HUDEP-2 (cell line): Measurements from ENCODE around the gene CDK11B.

Experiments used
- DNase-seq, 76 experiments: peaks; one replicate each; lab custom pipeline; 2025; ENCODE audit not compliant: unreplicated experiment in 76 of 76; lab: John Stamatoyannopoulos, UW

Gene CDK11B

DNA sequence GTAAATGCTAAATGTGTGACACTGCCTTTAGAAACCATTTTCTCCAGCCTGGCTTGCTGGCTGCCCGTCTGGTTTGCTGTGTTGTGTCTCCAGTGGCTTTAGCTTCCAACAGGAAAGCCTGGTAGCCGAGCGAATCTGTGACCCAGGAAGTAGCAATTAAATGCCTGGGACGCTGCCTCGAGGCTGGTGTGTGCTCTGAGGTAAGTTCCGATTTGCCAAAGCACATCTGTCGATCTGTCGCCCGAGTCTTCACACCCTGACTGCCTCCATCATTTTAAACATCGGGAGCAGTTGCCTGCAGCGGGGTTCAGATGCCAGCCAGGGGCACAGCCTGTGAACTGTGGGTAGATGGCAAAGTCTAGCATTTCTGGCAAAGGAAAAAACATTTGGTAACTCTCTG lies 41.3 kb downstream of the CDK11B start:
- DNase-seq: no peak

DNA sequence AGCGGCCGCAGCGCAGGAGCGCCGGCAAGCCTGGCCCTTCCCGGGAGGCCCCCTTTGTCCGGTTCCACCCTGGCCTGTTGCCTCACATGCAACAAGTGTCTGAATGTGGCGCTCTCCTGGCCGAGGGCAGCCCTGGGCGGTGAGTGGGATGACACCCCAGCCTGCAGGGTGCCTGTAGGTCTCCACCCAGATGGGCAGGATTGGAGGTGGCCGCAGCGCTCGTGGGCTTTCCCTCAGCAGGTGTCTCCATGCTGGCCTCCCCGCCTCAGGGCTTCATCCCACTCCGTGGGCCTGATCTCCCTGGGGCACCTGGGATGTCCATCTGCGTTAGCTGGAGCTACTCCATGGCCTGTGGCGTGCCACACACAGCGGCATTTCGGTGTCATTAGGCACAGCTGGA lies 42.0 kb downstream of the CDK11B start:
- DNase-seq: no peak

DNA sequence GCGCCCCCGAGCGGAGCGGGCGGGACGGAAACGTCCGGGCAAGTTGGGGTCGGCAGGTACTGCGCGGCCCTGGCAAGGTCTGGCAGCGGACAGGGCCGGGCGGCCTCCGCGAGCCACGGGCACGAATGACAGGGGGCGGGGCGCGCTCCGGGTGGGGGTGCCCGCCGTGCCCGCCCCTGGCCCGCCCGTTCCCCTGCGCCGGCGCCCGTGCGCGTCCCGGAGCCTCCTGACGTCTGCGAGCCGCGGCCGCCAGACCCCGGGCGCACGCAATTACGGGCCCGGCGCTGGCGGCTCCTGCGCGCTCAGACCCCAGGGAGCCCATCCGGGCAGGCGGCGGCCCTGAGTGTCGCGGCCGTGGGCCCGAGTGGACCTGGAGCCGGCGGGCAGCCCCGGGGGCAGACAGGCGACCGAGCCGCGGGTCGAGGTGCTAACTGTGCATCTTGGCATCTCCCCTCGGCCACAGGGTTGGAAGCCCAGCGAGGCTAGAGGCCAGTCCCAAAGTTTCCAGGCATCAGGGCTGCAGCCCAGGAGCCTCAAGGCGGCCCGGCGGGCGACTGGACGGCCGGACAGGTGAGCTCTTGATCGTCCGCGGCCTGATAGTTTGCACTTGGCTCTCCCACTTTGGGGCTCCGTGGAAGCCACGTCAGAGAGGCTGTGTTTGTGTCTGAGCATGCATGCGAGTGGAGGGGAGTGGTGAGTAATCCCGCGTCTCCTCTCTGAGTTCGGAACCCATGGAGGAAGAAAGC lies 42.6 kb downstream of the CDK11B start:
- DNase-seq: peak in 15 of 76 experiments; percentile 8 to 45 (median 19)

DNA sequence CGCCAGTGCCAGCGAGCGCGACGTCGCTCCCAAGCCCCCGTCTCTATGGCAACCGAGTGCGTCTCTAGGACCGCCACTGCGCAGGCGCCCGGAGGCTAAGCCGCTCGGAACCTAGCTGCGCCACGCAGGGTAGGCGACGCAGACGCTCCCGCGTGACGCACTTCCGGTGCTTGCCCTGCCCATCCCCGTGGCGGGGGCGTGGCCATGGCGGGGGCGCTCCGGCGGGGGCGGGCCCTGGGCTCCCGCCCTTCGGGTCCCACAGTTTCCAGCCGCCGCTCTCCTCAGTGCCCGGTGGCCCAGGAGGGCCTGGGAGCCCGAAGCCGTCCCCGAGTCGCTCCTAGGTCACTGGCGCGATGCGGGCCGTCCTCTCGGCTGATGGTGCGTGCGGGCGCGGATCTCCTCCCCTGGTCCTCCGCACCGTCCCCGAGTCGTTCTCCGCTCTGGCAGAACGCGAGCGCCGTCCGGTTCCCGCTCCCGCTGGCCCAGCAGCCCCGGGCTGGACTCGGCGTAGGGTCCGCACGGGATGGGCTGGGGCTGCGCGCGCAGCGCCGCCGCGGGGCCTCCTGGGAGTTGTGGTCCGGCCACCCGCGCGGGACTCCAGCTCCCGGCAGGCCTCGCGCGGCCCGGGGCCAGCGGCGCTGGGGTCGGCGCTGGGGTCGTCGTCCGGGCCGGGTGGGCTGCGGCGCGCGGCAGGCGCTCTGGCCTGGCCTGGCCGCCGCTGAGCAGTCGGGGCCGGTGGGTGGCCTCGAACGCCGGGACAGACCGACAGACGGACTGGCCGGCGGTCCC lies 43.4 kb downstream of the CDK11B start, which contains the start of gene MIB2:
MIB2 (plus strand) TSS at position 245 of the 789 bp plus-strand sequence. CDS start 7,953 bp downstream, outside the sequence.
- peak in 75 of 76 experiments; percentile 24 to 98 (median 95) for DNase-seq

DNA sequence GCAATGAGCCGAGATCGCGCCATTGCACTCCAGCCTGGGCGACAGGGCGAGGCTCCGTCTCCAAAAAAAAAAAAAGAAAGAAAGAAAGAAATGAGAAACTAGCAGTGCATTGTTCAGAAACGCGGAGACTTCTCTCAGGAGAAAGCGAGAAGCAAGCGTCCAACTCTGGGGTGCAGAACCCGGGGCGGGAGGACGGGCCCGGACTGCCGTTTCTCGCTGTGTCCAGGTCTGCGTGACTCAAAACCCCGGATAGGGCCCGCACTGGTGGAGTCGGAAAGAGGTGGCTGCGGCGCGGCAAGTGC lies 43.9 kb downstream of the CDK11B start:
- no peak for DNase-seq

DNA sequence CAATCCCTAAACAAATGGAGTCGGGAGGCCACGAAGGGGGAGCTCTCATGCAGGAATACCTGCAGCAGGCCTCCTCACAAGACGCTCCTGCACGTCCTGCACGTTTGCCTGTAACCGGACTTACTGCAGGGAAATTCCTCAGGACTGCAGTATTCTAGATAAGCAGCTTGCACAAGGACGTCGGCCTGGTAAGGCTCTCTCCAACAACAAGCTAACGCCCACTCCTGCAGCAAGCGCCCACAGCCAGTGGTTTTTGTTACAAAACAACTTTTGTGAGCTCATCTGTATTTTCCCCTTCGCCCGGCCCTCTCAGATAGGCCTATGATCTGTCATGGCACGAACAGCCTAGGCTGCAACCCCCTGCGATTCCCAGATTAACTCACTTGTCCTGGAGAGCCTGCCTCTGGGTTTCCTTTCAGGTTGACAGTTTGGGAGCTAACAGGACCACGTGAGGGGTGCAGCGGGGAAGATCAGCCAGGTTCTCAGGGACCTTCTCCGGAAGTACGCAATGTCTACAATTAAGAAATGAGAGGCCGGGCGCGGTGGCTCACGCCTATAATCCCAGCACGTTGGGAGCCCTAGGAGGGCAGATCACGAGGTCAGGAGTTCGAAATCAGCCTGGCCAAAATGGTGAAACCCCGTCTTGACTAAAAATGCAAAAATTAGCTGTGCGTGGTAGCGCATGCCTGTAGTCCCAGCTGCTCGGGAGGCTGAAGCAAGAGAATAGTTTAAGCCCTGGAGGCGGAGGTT lies 44.4 kb downstream of the CDK11B start:
- DNase-seq: peak in 72 of 76 experiments; percentile 19 to 80 (median 56)

DNA sequence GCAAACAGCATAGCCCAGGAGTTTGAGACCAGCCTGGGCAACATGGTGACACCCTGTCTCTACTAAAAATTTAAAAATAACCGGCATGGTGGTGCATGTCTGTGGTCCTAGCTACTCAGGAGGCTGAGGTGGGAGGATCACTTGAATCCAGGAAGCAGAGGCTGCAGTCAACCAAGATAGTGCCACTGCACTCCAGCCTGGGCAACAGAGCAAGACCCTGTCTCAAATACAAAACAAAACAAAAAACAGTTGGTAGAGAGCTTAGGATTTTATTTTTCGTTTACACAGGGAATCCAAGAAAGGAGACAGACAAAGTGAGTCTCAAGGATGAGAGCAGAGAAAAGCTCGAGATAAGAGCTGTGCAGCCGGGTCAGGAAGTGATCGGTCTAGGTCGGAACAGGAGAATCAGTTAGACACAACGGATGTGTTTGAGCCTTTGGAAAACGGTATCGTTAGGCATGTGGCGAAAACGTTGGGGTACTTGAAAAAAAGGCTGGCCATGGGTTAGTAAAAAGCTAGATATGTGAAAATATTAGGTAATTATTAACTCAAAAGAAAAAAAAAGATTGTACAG lies 45.2 kb downstream of the CDK11B start:
- DNase-seq: no peak

DNA sequence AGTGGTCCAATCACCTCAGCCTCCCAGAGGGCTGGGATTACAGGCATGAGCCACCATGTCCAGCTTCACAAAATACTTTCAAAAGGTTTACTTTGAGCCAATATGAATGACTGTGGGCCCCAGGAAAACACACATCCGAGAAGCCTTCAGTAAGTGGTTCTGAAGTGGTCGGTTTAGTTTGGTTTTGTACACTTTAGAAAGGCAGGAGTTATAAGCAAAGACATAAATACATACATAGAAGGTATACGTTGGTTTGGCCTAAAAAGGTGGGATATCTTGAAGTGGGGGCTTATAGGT lies 46.8 kb downstream of the CDK11B start:
- no peak for DNase-seq

DNA sequence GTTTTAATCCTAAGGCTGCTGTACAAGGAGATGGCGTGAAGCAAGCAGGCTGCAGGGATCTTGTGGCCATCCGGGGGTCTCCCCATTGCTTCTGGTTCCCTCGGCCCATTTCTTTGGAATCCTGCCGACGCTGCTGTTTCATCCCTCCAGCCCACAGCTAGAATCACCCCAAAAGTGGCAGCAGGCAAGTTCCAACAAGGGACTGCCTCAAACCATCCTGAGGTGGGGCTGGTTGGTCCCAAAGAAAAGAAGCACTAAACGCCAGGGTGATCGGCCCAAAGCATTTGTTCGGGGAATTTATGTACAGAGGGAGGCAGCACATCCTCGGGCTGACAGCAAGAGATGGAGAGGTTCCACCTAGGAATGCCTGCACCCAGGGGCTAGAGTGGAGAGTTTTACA lies 48.0 kb downstream of the CDK11B start:
- DNase-seq: no peak

DNA sequence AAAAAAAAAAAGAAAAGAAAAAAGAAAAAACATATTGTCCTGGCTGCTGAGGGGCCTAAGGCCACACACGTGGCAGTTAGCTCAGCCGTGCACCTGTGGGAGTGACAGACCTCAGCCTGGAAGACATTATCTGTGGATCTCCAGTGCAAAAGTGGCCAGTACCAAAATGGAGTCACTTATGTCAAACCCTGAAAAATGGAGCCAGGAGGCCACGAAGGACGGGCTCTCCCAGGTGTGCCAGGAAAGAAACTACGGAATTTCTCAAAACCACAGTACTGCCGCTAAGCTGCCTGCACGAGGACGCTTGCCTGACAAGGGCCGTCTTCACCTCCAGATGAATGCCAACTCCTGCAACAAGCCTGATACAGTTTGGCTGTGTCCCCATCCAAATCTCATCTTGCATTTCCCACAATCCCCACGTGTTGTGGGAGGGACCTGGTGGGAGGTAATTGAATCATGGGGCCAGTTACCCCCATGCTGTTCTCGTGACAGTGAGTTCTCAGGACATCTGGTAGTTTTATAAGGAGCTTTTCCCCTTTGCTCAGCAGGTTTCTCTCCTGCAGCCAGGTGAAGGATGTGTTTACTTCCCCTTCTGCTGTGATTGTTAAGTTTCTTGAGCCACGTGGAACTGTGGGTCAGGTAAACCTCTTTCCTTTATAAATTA lies 48.9 kb downstream of the CDK11B start:
- DNase-seq: no peak

DNA sequence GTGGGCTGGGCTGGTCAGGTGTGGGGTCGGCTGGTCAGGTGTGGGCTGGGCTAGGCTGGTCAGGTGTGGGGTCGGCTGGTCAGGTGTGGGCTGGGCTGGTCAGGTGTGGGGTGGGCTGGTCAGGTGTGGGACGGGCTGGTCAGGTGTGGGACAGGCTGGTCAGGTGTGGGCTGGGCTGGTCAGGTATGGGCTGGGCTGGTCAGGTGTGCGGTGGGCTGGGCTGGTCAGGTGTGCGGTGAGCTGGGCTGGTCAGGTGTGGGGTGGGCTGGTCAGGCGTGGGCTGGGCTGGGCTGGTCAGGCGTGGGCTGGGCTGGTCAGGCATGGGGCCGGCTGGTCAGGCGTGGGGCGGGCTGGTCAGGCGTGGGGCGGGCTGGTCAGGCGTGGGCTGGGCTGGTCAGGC lies 52.6 kb downstream of the CDK11B start:
- DNase-seq: no peak

DNA sequence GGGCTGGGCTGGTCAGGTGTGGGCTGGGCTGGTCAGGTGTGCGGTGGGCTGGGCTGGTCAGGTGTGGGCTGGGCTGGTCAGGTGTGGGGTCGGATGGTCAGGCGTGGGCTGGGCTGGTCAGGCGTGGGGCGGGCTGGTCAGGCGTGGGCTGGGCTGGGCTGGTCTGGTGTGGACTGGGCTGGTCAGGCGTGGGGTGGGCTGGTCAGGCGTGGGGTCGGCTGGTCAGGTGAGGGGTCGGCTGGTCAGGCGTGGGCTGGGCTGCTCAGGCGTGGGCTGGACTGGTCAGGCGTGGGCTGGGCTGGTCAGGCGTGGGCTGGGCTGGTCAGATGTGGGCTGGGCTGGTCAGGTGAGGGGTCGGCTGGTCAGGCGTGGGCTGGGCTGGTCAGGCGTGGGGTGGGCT lies 53.1 kb downstream of the CDK11B start:
- DNase-seq: no peak

DNA sequence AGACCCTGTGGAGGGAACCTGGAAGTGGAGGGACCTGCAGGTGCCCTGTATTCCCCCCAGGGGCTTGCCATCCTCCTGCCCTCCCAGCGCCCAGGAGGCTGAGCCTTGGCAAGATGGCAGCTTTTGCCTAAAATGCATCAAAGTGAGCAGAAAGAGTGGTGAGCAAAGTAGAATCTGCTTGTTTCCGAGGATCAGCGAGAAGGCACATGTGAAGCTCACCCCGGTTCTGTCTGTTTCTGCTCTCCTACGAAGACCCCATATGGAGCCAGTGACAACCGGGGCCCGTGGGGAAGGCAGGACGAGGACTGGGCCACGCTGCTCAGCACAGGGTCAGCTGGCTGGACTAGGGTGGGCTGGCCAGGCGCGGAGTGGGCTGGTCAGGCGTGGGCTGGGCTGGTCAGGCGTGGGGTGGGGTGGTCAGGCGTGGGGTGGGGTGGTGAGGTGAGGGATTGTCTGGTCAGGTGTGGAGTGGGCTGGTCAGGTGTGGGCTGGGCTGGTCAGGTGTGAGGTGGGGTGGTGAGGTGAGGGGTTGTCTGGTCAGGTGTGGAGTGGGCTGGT lies 53.7 kb downstream of the CDK11B start:
- DNase-seq: no peak

DNA sequence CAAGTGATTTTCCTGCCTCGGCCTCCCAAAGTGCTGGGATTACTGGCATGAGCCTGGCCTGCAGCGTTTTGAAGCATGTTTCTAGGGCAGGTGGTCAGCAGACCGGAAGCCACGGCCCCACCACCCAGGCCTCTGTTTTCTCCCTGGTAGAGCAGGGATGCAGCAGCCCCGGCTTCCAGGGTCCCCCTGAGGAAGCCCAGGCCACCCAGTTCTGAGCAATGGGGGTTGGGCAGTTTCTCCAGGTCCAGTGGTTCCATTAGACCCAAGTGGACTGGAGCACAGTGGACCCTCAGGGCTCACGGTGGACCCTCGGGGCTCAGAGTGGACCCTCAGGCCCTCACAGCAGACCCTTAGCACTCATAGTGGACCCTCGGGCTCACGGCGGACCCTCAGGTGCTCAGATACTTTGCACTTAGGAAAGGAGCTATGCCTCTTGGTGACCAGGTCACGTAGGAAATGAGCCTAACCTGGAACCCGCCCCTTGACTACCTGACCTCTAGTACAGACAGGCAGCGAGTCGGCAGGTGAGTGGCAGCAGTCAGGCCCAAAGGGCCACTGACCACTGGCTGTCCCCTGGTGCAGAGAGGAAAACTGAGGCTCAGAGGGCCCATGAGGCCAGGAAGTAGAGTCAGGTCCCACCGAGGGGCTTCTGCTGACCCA lies 54.3 kb downstream of the CDK11B start:
- DNase-seq: no peak

DNA sequence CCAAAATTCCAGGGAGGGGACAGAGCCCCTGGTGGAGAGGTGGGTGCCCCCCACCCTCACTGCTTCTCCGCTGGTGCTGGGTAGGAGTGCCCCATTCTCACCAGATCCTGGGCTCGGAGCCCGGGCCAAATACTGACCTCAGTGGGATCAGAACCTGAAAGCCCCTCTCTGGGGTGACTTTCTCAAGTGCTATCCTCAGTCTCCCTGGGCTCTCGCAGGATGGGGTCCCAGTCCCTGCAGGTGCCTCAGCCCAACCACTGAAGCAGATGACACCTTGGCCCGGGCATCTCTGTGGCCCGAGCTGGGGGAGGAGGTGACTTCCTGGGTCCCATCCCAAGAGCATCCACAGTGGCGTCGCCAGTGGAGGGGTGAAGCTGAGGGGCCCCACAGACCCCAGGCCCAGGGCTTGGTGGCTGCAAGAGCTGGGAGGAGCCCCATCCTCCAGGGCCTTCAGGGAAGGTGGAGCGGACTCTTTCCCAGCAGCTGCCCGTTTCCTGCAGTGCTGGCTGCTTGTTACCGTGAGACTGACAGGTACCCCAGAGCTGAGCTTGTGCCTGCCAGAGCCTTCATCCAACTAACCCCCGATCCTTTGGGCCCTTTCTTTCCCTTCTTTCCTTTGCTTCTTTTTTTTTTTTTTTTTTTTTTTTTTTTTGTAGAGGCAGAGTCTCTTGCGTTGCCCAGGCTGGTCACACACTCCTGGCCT lies 55.0 kb downstream of the CDK11B start:
- no peak for DNase-seq

DNA sequence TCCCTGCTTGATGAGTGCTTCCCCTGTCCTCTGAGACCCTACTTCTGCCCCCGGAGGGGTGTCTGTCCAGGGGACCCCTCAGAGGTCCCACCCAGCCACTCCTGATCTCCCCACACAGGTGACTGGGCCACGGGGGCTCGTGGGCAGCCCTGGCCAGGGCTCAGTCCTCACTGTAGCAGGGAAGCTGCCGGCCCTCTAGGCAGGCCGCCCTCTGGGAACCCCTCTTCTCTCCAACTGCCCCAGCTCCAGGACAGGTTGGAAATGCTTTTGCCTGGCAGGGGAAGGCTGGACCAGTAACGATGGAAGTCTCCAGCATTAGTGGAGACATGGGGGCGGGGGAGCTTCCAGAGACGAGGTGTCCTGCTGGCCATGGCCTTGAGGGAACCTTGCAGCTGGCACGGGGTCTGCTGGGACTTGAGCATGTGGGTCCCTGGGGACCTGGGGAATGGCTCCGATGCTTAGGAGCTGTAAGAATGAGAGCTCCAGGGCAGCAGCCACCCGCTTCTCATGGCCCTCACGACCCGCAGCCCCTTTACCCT lies 55.8 kb downstream of the CDK11B start:
- DNase-seq: no peak

DNA sequence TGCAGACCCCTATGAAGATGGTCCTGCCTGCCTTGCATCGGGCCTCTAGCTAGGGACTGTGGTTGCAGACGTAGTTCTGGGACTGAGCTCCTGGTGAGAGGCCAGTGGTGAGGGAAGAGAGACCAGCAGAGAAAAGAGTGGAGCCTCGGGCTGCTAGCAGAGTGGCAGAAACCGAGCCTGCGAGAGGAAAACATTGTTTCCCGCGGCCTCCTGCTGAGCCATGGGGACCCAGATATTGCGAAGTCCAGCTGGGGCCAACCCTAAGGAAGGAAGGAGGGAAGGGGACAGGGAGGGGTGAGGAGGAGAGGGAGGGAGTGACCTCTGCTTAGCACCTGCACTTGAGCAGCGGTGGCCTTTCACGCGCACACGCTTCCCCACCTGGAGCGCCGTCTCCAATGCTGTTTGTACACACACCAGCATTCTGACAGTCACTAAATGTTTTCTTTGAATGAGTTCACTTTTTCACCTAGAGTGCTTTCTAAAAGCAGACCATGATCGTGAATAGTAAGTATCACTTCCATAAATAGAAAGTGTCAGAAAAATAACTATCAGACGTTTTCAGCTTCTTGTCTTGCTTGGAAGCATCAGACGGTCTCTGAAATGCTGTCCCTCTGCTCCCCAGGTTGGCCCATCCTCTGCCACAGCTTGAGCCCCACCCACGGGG lies 56.4 kb downstream of the CDK11B start:
- DNase-seq: no peak

DNA sequence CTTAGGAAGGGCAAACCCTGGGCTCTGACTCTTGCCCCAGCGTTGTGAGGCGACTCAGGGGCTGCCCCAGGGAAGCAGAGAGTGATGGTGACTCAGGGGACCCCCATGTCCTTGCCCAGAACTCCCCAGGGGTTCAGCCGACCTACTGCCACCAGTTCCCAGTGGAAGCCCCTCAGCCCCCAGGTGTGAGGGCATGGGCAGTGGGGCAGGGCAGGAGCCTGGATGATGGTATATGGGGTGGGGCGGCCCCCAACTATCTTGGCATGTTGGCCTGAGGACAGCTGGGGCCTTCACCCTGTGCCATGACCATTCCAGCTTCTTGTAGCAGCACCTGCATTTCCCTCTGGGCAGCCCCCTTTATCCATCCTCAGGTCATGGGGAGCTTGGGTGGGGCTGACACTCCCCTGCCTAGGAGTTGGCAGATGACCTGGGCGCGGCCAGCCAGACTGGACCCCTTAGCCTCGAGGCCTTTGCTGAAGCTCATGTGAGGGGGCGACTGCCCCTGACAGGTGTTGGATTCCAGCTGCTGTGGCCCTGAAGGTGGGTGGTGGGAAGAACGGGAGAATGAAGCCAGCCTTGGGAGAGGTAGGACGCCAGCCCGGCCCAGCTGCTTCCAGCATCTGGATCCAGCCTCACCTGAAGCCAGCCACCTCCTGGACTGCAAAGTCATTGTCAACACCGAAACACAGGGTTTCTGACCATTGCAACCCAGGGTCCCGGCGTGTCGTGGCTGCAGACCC lies 57.1 kb downstream of the CDK11B start:
- DNase-seq: no peak
